GM10266 (cell line): ENCODE measurements around the gene IFT52.

Experiments
- DNase-seq: peaks from one replicate; pipeline ENCODE4 v3.0.0; 2012; ENCODE audit errors: extremely low spot score
- TF ChIP-seq, protein P1 (sequence below): IDR thresholded peaks from 2 replicates; pipeline ENCODE4 v1.5.1; 2012; ENCODE audit warnings: mild to moderate bottlenecking, low read depth; ENCODE audit not compliant: control insufficient read depth, insufficient read depth; ENCODE audit errors: missing control alignments

The IFT52 gene

DNA sequence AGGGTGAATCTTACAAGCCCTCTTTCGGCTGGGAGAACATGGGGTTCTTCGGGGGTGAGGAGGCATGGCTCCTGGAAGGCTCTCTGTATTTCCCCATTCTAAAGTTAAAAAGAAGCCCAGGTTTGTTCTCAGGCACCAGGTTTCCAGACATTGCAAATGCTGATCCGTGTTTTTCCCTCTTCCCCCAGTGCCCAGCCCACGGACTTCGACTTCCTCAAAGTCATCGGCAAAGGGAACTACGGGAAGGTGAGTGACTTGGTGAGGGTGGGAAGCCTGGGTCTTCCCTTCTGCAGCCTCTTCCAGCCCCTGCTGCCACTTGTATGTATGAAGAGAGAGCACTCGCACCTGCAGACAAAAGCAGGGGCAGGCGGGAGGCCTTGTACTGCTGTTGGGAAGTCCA, 23.3 kb upstream of the IFT52 start:
- no peak for DNase-seq
- TF ChIP-seq, protein P1, sequence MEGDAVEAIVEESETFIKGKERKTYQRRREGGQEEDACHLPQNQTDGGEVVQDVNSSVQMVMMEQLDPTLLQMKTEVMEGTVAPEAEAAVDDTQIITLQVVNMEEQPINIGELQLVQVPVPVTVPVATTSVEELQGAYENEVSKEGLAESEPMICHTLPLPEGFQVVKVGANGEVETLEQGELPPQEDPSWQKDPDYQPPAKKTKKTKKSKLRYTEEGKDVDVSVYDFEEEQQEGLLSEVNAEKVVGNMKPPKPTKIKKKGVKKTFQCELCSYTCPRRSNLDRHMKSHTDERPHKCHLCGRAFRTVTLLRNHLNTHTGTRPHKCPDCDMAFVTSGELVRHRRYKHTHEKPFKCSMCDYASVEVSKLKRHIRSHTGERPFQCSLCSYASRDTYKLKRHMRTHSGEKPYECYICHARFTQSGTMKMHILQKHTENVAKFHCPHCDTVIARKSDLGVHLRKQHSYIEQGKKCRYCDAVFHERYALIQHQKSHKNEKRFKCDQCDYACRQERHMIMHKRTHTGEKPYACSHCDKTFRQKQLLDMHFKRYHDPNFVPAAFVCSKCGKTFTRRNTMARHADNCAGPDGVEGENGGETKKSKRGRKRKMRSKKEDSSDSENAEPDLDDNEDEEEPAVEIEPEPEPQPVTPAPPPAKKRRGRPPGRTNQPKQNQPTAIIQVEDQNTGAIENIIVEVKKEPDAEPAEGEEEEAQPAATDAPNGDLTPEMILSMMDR: no peak

DNA sequence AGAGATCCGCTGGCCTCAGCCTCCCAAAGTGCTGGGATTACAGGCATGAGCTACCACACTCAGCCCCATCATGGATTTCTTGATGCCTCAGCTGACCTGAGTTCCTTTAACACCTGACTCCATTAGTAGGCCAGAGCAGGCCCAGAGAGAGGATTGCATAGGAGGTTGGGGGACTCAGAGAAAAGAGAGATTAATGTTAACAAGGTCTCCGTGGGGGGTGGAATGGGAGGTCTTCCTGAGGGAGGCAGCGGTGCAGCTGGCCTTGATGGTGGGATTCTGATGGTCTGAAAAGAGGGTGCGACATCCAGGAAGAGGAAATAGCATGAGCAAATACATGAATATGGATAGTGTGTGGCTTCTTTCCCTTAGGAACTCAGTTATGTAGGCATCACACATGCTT, 22.0 kb upstream of the IFT52 start:
- no peak for DNase-seq
- TF ChIP-seq, protein P1: no peak

DNA sequence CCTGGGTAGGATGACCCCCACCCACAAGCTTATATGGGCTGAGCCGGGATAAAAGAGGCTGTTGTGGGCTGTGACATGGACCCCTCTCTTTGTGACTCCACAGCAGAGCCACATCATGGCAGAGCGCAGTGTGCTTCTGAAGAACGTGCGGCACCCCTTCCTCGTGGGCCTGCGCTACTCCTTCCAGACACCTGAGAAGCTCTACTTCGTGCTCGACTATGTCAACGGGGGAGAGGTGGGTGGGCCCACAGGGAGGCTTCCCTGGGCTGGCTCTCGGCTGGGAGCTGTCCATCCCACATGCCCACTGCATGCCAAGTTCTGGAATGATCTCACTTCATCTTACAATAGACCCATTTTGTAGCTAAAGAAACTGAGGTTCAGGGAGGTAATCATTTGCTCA, 21.5 kb upstream of the IFT52 start:
- no peak for DNase-seq
- TF ChIP-seq, protein P1: no peak

DNA sequence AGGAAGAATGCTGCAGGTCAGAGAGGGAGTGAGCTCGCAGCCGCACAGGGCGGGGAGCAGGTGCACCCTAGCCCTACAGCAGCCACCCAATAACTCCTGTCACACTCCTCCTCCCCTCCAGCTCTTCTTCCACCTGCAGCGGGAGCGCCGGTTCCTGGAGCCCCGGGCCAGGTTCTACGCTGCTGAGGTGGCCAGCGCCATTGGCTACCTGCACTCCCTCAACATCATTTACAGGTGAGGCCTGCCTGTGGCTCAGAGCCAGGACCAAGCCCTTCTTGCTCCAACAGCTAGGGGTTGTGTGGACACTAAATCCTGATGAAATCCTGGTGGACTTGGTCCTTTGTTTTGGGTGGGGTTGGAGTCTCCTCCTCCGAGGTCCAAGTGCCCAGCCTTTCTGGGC, 20.2 kb upstream of the IFT52 start:
- TF ChIP-seq, protein P1: no peak
- no peak for DNase-seq

DNA sequence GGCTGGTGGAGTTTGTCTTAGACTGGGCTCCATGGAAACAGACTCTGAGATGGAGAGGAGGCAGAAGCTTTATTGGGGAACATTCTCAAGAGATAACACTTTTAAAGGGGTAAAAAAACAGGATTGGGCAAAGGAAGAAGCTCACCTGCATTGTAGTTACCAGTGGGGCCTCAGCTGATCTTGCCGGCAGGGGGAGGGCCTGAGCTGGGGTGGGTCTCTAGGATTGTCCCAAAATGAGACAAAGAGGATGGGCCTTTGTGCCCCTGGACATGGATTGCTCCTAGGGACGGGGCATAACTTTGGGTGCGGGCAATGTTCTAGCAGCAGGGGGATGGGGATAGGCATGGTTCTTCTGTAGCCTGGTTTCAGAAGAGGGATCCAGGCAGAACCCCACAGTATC, 19.4 kb upstream of the IFT52 start:
- TF ChIP-seq, protein P1: no peak
- no peak for DNase-seq

DNA sequence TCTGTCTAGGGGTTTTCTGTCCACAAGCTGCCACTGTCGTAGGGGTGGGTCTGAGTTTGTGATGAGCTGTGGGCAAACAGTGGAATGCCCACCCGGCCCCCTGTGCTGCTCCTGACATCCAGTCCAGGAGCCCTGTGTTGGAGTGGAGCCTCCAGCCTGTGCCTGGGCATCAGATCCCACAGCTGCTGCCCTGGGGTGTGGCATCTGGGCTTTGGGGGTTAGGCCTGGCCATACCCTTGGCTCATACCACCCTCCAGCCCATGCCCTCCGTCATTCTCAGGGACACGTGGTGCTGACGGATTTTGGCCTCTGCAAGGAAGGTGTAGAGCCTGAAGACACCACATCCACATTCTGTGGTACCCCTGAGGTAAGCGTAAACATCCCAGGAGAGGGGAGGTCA, 19.0 kb upstream of the IFT52 start:
- no peak for DNase-seq
- TF ChIP-seq, protein P1: no peak

DNA sequence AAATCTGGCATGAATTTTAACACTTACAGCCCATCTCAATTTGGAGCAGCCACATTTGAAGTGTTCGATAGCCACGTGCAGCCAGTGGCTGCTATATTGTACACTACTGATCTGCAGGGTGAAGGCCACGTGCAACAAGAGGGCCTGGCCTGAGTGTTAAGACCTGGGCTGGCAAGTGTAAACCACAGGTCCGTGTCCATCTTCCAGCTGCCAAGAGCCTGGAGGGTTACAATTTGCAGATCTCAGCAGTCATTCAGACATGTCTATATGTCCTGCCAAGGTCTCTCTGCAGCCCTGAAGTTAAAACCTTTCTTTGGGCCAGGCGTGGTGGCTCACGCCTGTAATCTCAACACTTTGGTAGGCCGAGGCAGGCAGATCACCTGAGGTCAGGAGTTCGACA, 17.8 kb upstream of the IFT52 start:
- no peak for DNase-seq

More for the DNA sequence above, 17.8 kb upstream of the IFT52 start:
- TF ChIP-seq, protein P1: no peak
